HAP-1 (cell line): ENCODE data around the gene GOLGA6D.
"Not testable (repeated sequence)": the region's sequence is repeated elsewhere in the genome, so short reads cannot be mapped to it uniquely, and the experiment has no call there.

ENCODE experiments used
- DNase-seq, 2 experiments: peaks; one replicate each; pipeline ENCODE4 v3.0.0-alpha.2; 2016 to 2020; ENCODE audit warnings: low spot score in 2 of 2
- H3K27me3 ChIP-seq: fragments of 250-450 bp; sonication (Bioruptor Pico); 2 replicates; pipeline ENCODE4 v1.5.1; 2020; ENCODE audit warnings: low read depth, mild to moderate bottlenecking, moderate library complexity
- H3K36me3 ChIP-seq: fragments of 250-450 bp; sonication (Bioruptor Pico); replicated peaks from 2 replicates; pipeline ENCODE4 v1.5.1; 2020; ENCODE audit warnings: mild to moderate bottlenecking
- H3K4me1 ChIP-seq: fragments of 250-450 bp; sonication (Bioruptor Pico); 2 replicates; pipeline ENCODE4 v1.5.1; 2020; ENCODE audit warnings: mild to moderate bottlenecking
- H3K4me3 ChIP-seq: fragments of 250-450 bp; sonication (Bioruptor Pico); 2 replicates; pipeline ENCODE4 v1.5.1; 2020; ENCODE audit warnings: mild to moderate bottlenecking, moderate library complexity
- H3K9me3 ChIP-seq: fragments of 250-450 bp; sonication (Bioruptor Pico); 2 replicates; pipeline ENCODE4 v1.5.1; 2020; ENCODE audit warnings: mild to moderate bottlenecking, moderate library complexity
- in situ Hi-C: fragments of 300-500 bp; cut with MboI; formaldehyde crosslinking; loops from 3 replicates; pipeline ENCODE4 v1.14.3; 2020; ENCODE audit warnings: low sequenced_read_pairs, inconsistent platforms, mixed read lengths

Gene GOLGA6D

DNA sequence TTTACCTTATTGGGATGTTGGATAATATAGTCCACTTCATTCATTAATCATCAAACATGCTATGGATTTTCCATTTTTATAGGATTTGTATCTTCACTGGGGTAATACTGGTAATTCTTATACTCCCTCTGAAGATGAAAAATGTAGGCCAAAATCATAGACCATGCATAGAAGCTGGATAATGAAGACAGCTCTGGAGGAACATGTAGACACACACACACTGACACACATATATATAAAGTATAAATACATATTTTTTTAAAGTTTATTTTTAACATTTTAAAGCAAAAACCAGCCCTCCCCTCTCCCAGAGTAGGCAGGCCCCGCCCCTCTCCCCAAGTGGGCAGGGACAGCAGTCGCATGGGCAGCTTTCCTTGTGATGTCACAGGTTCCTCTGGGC lies 24.6 kb upstream of the GOLGA6D start, which contains the start of gene GOLGA6C:
TSS of gene GOLGA6C (plus strand) at position 301 of the 400 bp plus-strand sequence. CDS start 265 bp downstream, outside the sequence.
- in situ Hi-C loops, H3K27me3 ChIP-seq, H3K9me3 ChIP-seq, H3K4me1 ChIP-seq, H3K4me3 ChIP-seq, DNase-seq, H3K36me3 ChIP-seq: not testable (repeated sequence)

DNA sequence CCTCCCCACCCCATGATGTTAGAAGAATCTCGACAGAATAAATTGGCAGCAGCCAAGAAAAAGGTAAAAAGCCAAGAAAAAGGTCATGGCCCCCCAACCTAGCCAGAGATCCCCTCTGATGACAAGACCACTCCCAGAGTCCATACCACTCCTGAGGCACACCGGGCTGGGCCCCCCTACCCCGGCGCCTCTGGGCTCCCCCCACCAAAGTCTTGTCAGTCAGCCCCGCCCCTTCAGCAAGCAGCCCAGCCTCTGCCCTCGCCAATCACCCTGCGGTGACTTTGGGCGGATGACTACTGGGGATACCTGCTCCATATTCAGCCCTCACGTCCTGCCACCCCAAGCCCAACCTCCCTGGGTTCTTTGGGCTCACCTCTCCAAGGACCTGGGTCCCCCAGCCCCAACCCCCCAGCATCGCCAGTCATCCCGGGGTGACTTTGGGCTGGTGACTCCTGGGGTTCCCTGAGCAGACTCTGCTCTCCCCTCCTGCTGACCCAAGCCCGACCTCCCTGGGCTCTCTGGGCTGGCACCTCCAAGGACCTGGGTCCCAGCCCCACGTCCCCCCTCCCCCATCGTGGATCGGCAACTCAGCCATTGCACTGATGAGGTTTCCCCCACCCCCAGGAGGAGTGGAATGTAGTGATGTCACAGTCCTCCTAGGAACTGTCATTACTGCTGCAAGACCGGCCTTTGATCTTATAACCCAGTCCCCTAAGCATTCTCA lies 23.9 kb upstream of the GOLGA6D start:
- H3K4me3 ChIP-seq, H3K27me3 ChIP-seq, H3K4me1 ChIP-seq, H3K9me3 ChIP-seq, in situ Hi-C loops, H3K36me3 ChIP-seq, DNase-seq: not testable (repeated sequence)

DNA sequence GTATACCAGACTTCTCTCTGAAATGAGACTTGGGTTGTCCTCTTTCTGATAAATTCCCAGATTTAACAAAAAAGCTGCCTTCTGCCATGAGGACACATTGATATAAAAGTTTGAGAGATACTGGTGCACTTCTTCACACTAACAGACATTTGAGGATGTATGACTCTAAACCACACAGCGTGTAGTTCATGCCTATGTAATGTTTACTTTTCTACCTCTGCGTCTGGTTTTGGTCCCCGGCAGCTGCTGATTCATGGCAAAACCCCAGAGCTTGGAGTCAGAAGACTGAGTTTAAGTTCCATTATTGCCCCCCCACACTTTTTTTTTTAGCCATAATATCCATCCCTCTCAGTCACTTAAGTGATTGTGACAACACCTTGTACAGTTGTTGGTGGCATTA lies 22.8 kb upstream of the GOLGA6D start:
- DNase-seq, H3K36me3 ChIP-seq, in situ Hi-C loops, H3K27me3 ChIP-seq, H3K9me3 ChIP-seq, H3K4me3 ChIP-seq, H3K4me1 ChIP-seq: not testable (repeated sequence)

- in situ Hi-C loops, H3K4me1 ChIP-seq, H3K9me3 ChIP-seq, H3K4me3 ChIP-seq, DNase-seq, H3K27me3 ChIP-seq, H3K36me3 ChIP-seq: not testable (repeated sequence)
Observed at GRCh38 chr15:75273751-75274359, 8.8 kb upstream of the GOLGA6D start.

- DNase-seq: peak; percentile 39 to 93
Observed at GRCh38 chr15:75274509-75275107, 8.0 kb upstream of the GOLGA6D start.

GRCh38 chr15:75275617-75276016 lies 7.0 kb upstream of the GOLGA6D start:
- H3K9me3 ChIP-seq, H3K36me3 ChIP-seq, in situ Hi-C loops, DNase-seq, H3K4me1 ChIP-seq, H3K4me3 ChIP-seq, H3K27me3 ChIP-seq: not testable (repeated sequence)

More at GRCh38 chr15:75274509-75275107, 8.0 kb upstream of the GOLGA6D start:
- H3K9me3 ChIP-seq, H3K27me3 ChIP-seq, H3K4me1 ChIP-seq, H3K4me3 ChIP-seq, H3K36me3 ChIP-seq, in situ Hi-C loops: not testable (repeated sequence)

DNA sequence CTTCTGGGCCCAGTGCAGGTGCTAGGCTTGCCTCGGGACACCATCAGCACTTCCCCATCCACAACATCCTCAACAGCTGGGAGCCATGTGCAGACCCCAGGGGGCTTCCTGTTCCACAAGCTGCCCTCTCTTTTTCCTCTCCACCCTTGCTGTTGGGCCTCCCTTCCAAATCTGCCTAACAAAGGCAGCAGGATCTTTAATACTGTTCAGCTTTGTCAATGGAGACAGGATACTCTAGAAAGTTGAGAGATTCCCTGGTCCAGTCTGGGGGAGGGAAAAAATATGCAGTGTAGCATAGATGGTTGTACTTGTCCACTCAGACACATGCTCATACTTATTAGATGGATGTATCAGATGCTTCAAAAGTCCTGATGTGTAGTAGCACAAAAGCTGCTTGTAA lies 4.1 kb upstream of the GOLGA6D start:
- peak; percentile 2 to 22 for DNase-seq
- H3K4me1 ChIP-seq, H3K9me3 ChIP-seq, H3K36me3 ChIP-seq, in situ Hi-C loops, H3K27me3 ChIP-seq, H3K4me3 ChIP-seq: not testable (repeated sequence)

GRCh38 chr15:75284152-75284551 lies 1.5 kb downstream of the GOLGA6D start:
- H3K27me3 ChIP-seq, DNase-seq, H3K9me3 ChIP-seq, H3K4me3 ChIP-seq, H3K4me1 ChIP-seq, in situ Hi-C loops, H3K36me3 ChIP-seq: not testable (repeated sequence)

GRCh38 chr15:75293660-75294059 lies 11.0 kb downstream of the GOLGA6D start:
- DNase-seq, H3K9me3 ChIP-seq, in situ Hi-C loops, H3K4me3 ChIP-seq, H3K4me1 ChIP-seq, H3K36me3 ChIP-seq: not testable (repeated sequence)
- H3K27me3 ChIP-seq: peaks cover 12% of the 10 kb centered on the region

GRCh38 chr15:75298541-75299310 lies 16.1 kb downstream of the GOLGA6D start:
- H3K4me1 ChIP-seq, H3K9me3 ChIP-seq, H3K4me3 ChIP-seq, DNase-seq, in situ Hi-C loops, H3K36me3 ChIP-seq: not testable (repeated sequence)
- H3K27me3 ChIP-seq: peaks cover 15% of the 10 kb centered on the region

- H3K9me3 ChIP-seq, H3K36me3 ChIP-seq, H3K4me3 ChIP-seq, H3K4me1 ChIP-seq, in situ Hi-C loops: not testable (repeated sequence)
- peaks cover 18% of the 10 kb centered on the region for H3K27me3 ChIP-seq
- peak in 1 of 2 experiments; percentile 89 for DNase-seq
Observed at GRCh38 chr15:75299311-75299688, 16.7 kb downstream of the GOLGA6D start.

GRCh38 chr15:75300026-75300425 lies 17.4 kb downstream of the GOLGA6D start:
- DNase-seq, H3K36me3 ChIP-seq, H3K4me1 ChIP-seq, H3K4me3 ChIP-seq, H3K9me3 ChIP-seq: not testable (repeated sequence)
- in situ Hi-C loops: loop anchor here (25.0 kb wide), 1 partner anchor 488 kb away; the partner anchor contains the start of gene LMAN1L
- peaks cover 21% of the 10 kb centered on the region for H3K27me3 ChIP-seq

- peaks cover 9% of the 10 kb centered on the region for H3K27me3 ChIP-seq
- peaks cover 11% of the 10 kb centered on the region for H3K4me1 ChIP-seq
- no peaks in the 10 kb centered on the region for H3K36me3 ChIP-seq
- H3K4me3 ChIP-seq: no peak overlapping the region
- in situ Hi-C loops: loop anchor here (25.0 kb wide), 1 partner anchor 490 kb away; the partner anchor contains the start of gene LMAN1L
- no peak for DNase-seq
- no peaks in the 10 kb centered on the region for H3K9me3 ChIP-seq
Observed at GRCh38 chr15:75302318-75302717, 19.7 kb downstream of the GOLGA6D start.
